AG08395 (cell line): Measurements from ENCODE around the gene PRKAG2.
"Not testable (repeated sequence)": the region's sequence is repeated elsewhere in the genome, so short reads cannot be mapped to it uniquely, and the experiment has no call there.

Source experiments
- DNase-seq: peaks from one replicate; pipeline ENCODE4 v3.0.0; 2012; ENCODE audit warnings: mixed read lengths, low spot score

Gene PRKAG2

GRCh38 chr7:151835636-151836035, 41.3 kb downstream of the PRKAG2 start:
- DNase-seq, result no peak

DNA sequence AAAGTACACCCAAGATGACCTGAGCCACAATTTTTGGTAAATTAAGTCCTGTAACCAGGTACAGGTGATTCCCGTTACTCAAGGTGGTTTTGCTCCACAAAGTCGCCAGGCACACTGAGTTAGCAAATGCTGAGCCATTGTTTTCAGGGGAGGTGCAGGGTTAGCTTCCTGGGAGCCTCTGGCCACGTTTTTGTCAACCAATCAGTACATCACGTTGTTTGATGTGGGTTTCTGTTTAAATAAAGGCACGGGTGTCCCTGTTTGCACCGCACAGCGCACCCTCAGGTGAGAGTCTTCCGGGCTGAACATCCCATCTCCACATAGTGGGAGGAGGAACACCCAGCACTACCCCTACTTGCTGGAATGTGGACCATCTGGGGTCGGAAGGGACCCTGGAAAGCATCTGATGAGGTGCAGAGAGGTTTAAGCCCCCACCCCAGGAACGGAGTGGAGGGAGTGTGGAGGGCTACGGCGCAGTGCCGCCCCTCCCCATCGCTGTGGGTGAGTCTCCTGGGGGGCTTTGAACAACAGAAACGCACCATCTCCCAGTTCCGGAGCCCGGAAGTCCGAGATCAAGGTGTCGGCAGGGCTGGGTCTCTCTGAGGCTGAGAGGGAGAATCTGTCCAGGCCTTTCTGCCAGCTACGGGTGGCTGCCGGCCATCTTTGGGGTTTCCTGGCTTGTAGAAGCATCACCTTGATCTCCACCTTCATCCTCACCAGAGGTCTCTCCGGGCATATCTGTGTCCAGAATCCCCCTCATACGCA, 42.5 kb downstream of the PRKAG2 start:
- DNase-seq, result no peak

GRCh38 chr7:151833691-151834090, 43.2 kb downstream of the PRKAG2 start:
- no peak for DNase-seq

DNA sequence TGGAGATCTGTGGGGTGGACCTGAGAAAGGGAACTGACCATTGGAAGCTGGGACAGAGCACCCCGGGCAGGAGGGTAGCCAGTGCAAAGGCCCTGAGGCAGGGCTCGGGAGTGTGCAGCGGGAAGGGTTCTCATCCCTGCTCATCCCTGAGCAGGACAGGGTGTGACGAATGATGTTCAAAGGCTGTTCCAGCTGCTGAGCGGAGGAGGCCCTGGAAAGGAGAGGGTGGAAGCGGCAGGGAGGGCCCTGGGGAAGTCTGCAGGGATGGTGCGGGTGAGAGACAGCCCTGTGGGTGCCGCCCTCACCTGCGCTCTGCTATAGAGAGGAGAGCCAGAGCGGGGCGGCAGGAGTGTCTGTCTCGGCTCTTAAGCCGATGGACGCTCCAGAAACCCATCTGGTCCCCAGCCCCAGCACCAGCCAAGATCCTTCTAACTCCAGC, 43.7 kb downstream of the PRKAG2 start:
- no peak for DNase-seq

- DNase-seq, result no peak
Observed at GRCh38 chr7:151832656-151833055, 44.3 kb downstream of the PRKAG2 start.

DNA sequence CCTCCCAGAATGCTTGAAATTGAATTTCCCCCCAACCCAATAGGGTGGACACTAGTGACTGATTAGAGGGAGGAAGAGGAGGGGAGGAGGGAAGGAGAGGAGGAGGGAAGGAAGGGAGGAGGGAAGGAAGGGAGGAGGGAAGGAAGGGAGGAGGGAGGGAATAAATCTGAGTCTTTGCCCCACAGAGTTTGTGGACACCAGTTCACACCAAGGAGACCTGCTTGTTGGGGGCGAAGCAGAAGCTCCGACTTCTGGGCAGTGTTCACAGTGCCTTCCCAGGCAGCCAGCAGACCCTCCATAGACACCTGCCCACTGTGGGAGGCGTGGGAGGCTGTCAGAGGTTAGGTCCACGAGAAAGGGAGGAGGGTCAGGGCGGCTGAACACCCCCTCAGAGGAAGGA, 44.8 kb downstream of the PRKAG2 start:
- DNase-seq, result no peak

DNA sequence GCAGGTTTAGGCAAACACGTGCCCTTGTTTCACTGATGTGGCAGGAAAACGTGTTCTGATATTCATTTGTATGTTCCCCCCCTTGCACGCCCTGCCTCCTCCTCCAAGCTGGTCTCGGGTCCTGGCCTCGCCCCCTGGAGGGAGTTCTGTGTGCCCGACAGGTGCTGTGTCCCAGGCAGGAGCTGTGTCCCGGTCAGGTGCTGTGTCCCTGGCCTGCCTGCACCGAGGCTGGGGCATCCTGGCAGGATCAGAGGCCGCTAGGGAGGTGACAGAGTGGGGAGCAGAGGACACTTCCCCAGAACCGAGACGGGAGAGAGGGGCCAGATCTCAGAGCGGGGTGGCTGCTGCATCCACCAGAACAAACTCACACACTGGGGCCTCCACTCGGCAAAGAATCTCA, 45.3 kb downstream of the PRKAG2 start:
- no peak for DNase-seq

GRCh38 chr7:151830121-151830830, 46.6 kb downstream of the PRKAG2 start:
- no peak for DNase-seq

- DNase-seq, result no peak
Observed at GRCh38 chr7:151829707-151830106, 47.2 kb downstream of the PRKAG2 start.

- DNase-seq, result no peak
Observed at GRCh38 chr7:151827620-151828019, 49.3 kb downstream of the PRKAG2 start.

- not testable (repeated sequence) for DNase-seq
Observed at GRCh38 chr7:151826316-151826715, 50.6 kb downstream of the PRKAG2 start.

DNA sequence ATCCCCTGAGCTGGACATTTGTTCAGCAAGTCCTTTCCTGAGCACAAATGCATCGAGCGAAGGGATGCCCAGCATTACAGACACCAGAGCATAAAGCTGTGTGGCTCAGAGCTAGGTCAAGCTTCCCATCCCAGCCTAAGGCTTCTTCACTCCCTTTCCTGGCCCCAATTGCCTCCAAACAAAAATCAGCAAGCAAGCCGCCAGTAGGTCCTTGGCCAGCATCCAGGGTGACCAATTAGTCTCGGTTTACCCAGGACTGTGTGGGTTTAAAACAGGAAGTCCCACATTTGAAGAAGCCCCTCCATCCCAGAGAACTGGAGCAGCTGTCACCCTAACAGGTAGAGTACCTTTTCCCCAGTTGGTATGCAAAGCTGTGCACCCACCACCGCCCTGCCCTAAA, 51.2 kb downstream of the PRKAG2 start:
- no peak for DNase-seq

DNA sequence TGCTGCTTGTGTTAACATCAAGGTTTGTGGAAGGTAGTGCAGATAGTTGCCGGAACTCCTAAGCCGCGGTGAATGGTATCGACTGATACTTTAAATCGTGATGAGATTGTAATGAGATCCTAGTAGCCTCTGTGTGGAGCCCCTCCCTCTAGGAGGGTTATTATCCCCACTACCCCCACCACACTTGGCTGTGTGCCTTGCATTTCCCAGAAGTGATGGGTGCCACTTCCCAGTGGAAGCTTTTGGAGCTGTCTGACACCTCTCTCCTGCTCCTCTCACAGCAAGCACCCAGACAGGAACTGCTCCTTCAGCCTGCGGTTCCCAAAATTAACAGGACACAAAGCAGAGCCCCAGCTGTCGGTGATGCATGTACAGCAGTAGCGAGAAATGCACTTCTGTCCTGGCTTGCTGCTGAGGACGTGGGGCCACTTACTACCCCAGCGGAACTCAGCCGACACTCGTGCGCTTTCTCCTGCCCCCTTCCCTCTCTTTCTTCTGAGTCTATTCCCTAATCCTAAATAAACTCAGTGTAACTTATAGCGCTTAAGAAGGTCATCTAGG, 52.5 kb downstream of the PRKAG2 start:
- DNase-seq, result no peak

DNA sequence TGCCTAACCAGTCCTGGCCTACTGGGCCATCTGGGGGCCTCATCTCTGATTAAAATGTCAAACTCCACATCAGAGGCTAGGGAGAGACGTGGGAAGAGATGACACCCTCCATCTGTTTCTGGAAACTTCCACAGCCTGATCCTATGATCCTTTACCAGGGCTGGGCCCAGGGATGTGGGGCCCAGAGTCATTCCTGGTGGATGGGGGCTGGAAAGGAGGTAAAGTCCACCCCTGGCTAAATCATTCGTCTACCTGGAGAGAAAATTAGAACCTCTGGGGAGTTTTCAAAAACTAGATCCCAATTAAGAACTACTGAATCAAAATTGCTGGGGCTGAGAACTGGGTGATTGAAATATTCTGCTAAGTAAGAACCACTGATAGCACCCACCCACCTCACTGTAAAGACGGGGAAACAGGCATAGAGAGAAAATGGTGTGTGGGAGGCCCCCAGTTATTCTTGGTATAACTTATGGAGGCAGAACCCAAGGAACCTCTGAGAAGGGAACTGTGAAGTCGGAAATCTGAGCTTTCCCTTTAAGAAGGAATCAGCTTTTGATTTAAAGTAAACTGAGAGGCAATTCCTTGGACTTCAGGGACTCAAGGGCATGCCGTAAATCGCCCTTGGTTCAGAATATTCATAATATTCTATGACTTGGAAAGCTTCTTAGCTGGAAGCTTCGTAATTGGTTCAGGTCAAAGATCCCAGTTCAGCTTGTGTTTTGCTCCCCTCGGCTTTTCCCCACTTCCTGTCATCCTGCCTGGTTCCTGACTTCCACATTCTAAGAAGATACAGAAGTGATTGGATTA, 53.1 kb downstream of the PRKAG2 start:
- DNase-seq, result no peak

DNA sequence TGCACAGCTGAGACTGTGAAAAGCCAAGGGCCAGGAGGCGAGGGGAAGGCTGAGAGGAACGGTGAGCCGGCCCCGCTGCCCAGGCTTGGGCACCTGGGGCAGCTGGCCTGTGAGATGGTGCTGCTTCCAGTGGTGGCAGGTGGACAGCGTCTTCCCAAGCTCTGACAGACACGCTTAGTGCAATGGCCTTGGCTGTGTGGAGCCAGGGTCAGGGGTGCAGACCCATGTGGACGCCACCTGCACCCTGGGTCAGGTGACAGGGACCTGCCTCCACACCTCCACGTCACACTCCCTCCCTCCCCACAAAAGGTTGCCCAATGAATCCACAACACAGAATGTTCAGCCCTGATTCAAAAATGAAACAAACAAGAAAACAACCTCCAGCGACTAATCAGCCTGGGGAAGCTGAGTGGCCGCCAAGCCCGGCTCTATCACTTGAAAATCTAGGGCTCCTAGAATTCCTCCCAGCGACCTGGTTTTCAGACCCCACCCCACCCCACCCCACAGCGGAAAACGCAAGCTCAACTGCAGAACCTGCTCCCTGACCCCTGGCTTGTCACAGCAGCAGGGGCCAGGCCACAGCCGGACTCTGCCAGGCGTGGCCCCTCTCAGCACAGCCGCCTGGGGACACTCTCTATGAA, 54.3 kb downstream of the PRKAG2 start:
- DNase-seq, result no peak

DNA sequence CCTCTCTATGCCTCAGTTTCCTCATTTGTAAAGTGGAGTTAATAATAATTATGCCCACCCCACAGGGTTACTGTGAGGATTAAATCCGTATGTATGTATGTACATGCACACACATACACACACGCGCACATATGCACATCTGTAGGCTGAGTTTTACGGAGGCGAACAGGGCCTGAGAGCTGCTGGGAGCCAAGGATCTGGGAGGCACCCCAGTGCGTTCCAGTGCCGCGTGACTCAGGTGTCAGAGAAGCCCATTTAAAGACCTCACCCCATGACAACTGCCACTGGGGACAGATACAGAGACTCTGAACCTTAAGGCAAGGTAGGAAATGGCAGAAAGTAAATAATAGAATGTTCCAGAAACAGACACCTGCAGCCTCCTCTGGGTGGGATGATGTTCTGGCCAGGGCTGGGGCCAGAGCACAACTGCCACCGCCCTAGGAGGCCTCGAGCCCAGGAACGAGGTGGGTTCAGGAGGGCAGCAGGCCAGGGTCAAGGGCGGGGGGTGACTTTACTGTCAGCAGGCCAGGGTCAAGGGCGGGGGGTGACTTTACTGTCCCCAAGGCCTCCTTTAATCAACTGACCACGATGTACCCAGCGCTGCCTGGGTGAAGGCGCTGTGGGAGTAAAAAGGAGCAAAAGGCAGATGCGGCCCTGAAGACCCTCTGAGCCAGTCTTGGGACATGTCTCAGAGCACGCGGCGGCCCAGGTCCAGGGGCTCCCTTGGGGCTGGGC, 54.9 kb downstream of the PRKAG2 start:
- DNase-seq, result no peak

GRCh38 chr7:151821226-151821625, 55.7 kb downstream of the PRKAG2 start:
- no peak for DNase-seq

DNA sequence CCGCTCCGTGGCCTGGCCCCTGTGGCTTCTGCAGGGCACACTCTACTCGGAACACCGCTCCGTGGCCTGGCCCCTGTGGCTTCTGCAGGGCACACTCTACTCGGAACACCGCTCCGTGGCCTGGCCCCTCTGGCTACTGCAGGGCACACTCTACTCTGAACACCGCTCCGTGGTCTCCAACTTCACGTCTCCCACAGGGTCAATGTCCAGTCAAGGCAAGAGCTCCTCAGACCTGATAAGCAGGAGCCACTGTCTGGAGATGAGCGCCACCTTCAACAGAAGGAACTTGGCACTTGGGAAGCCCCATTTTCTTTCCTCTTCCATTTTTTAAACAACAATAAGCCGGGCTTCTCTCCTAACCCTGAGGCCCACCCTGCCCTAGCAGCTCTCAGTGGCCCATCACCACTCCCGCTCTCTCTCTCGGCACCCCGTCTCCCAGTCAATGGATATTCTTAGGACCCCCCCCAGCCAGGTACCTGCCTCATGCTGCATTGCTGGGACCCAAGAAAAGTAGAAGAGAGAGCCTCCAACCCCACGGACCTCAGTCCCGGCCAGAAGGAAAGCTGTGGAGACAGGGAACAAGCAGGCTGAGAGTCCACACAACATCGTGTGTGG, 56.3 kb downstream of the PRKAG2 start:
- no peak for DNase-seq

DNA sequence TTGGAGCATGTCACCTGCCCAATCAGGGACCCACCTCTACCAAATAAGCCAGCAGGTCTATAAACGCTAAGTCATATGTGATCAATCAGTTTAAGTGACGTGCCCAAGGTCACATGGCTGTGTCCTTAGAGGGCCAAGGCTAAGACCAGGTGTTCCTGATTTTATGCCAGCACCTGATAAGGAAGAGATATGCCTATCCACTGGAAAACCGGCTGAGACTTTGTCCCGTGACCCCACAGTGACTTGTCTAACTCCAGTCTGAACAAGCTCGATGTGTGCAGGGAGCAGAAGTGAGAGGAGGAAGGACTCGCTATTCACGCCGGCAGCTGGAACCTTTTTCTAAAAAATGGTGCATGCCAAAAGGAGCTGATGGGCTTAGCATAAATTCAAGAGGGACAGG, 57.0 kb downstream of the PRKAG2 start:
- no peak for DNase-seq

GRCh38 chr7:151818674-151819519, 58.0 kb downstream of the PRKAG2 start:
- no peak for DNase-seq
